ENCODE results near the gene PPM1M.
A peak's percentile ranks its signal among the peaks of the same experiment; 100 is the strongest.
"Not testable (repeated sequence)": the region's sequence is repeated elsewhere in the genome, so short reads cannot be mapped to it uniquely, and the experiment has no call there.

PPM1M gene

DNA sequence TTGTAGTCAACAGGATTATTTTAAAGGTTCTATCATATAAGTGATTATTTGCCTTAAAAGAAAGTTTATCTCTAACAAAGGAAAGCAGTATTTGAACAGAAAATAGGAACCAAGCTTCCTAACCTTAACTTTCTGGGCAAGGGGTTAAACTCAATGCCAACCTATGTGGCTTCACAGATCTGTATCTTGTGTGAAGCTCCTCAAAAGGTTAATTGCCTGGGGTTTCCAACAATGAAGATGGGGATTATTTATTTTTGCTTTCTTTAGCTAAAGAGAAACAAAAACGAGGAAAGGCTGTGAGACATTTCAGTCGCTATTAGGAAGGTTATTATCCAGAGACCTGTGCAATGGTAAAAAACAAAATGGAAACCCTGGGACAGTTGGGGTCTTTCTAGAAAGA lies 34.0 kb downstream of the PPM1M start:
- DNase-seq = no peak

DNA sequence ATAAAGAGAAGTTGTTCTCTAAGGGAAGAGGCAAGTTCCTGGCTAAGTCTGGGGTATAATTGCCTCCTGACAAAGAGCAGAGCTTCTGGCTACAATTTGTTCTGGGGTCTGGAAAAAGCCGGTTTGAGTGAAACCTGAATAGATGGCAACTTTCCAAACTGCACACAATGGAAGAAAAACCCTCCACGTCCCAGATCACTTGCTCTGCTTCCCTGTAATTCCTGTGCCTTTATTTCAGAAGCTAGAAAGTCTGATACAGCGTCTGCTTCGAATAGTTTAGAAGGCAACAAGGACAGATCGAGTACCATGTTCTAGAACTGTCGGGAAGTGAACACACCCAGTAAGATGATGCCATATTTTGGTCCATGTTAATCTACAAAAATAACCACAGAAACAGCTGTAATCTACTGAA lies 34.5 kb downstream of the PPM1M start:
- DNase-seq = no peak

DNA sequence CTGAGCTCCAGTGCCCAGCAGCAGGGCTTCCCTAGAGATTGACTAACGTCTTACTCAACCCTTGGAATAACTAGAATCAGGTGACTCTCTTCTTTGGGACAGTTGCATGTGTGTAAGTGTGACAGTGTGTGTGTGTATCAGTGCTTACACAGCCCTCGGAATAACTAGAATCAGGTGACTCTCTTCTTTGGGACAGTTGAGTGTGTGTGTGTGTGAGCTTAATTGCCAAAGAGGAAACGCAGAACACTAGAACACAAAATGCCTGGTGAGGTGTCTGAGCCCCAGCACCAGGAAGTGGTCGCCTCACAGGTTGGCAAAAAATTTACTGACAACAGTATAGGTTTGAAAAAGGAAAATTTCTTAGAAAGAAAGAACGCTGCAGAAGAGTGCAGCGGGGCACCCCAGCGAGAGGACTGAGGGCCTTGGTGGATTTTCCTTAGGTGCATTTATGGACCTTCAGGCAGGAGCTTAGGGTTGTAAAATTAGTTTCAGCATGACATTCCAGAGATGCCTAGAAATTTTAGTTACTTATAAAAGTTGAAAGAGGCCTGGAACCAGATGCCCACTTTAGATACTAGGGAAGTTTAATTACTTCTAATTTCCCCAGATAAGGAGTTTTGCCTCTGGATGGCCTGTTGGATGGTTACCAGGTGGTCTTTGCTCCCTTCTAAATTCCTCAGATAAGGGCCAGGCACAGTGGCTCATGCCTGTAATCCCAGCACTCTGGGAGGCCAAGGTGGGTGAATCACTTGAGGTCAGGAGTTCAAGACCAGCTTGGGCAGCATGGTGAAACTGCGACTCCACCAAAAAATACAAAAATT lies 36.6 kb downstream of the PPM1M start:
- DNase-seq = no peak

- DNase-seq = no peak
These were observed 37.7 kb downstream of the PPM1M start for GRCh38 chr3:52283306-52283705.

DNA sequence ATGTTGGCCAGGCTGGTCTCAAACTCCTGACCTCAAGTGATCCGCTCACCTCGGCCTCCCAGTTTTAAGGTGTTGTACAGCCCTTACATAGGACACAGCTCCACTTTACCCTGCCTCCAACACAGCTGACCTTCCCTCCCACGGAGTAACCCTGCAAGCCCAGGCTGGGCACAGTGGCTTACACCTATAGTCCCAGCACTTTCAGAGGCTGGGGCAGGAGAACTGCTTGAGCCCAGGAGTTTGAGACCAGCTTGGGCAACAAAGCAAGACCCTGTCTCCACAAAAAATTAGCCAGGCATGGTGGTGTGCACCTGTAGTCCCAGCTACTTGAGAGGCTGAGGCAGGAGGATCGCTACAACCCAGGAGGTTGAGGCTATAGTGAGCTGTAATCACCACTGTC lies 38.5 kb downstream of the PPM1M start:
- DNase-seq = not testable (repeated sequence)

DNA sequence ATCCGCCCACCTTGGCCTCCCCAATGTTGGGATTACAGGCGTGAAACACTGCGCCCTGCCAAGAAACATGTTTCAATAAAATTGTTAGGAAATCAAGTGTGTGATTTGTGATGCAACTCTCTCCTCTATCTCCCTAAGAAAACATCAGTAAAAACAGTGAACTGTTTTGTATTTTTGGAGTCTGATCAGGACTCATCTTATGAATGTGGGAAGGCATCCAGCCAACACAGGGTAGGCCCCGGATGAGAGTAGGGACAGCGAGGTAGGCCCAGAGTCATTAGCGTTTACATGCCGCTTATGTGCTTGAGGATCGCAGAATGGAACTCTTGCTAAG lies 41.2 kb downstream of the PPM1M start:
- no peak for DNase-seq

DNA sequence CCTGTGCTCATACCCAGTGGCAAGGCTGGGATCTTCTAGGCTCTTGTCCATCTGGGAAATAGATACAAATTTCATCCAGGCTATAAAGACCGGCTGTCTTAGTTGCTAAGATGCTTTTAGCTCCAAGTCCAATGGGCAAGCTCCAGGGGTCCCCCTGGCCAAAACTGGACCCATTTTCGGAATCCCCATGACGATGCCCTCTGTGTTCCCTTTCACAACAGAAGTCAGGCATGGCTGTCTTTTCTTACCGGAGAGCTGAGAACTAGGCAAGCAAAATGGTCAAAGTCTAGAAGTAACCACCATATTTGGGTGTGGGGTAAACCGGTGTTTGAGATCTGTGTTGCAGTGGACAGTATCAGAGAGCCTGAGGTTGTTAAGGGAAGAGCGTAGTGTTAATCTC lies 43.1 kb downstream of the PPM1M start:
- DNase-seq = no peak

DNA sequence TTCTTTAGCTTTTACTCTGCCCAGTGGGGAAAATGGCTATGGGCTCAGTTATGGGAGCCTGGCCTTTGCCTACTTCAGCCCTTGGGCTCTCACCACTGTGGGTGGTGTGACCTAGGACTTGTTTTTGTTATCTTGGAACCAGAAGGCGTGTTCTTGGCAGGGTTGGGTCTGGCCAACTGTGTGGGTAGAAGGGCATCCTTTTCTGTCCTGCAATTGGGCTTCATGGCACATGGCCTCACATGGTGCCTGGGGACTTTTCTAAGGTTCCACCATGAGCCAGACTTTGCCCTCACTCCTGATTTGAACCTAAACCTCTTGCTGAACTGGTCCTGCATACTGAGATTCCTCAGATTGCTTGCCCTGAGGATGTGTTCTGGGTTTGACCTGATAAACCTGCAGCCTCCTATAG lies 43.8 kb downstream of the PPM1M start:
- no peak for DNase-seq

DNA sequence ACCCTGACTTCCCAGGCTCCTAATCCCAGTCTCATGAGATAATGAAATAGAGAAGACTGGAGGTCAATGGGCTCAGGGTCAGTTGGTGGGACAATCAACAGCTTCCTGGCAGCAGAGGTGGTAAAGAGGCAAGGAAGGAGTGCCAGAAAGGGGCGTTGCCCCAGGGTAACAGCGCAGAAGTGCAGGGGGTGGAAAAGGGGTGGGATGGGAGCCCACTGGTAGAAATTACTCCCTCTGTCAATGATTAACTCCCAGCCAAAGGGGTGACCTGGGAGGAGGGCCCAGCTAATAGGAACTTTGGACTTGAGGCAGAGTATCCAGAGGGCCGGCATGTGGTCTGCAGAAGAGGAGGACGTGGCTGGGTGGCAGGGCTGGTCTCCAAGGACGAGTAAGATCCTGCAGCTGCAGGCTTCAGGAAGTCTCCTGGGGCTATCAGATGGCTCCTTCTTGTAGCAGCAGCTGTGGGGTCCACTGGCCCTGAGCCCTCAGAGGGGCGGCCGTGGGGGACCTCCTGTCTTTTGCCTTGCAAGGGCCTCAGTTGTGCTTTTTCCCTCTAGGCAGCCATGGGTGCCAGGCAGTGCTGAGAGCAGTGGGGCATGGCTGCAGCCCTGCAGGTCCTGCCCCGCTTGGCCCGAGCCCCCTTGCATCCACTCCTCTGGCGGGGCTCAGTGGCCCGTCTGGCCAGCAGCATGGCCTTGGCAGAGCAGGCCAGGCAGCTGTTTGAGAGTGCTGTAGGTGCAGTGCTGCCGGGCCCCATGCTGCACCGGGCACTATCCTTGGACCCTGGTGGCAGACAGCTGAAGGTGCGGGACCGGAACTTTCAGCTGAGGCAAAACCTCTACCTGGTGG lies 44.4 kb downstream of the PPM1M start:
- DNase-seq = no peak

GRCh38 chr3:52290596-52291507 lies 45.3 kb downstream of the PPM1M start:
- DNase-seq = no peak

GRCh38 chr3:52291508-52292181 lies 46.1 kb downstream of the PPM1M start:
- DNase-seq = peak; percentile 39

DNA sequence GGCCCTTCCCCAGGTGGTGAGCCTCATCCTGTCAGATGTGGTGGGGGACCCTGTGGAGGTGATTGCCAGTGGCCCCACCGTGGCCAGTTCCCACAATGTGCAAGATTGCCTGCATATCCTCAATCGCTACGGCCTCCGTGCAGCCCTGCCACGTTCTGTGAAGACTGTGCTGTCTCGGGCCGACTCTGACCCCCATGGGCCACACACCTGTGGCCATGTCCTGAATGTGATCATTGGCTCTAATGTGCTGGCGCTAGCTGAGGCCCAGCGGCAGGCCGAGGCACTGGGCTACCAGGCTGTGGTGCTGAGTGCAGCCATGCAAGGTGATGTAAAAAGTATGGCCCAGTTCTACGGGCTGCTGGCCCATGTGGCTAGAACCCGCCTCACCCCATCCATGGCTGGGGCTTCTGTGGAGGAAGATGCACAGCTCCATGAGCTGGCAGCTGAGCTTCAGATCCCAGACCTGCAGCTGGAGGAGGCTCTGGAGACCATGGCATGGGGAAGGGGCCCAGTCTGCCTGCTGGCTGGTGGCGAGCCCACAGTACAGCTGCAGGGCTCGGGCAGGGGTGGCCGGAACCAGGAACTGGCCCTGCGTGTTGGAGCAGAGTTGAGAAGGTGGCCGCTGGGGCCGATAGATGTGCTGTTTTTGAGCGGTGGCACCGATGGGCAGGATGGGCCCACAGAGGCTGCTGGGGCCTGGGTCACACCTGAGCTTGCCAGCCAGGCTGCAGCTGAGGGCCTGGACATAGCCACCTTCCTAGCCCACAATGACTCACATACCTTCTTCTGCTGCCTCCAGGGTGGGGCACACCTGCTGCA lies 46.9 kb downstream of the PPM1M start:
- no peak for DNase-seq

DNA sequence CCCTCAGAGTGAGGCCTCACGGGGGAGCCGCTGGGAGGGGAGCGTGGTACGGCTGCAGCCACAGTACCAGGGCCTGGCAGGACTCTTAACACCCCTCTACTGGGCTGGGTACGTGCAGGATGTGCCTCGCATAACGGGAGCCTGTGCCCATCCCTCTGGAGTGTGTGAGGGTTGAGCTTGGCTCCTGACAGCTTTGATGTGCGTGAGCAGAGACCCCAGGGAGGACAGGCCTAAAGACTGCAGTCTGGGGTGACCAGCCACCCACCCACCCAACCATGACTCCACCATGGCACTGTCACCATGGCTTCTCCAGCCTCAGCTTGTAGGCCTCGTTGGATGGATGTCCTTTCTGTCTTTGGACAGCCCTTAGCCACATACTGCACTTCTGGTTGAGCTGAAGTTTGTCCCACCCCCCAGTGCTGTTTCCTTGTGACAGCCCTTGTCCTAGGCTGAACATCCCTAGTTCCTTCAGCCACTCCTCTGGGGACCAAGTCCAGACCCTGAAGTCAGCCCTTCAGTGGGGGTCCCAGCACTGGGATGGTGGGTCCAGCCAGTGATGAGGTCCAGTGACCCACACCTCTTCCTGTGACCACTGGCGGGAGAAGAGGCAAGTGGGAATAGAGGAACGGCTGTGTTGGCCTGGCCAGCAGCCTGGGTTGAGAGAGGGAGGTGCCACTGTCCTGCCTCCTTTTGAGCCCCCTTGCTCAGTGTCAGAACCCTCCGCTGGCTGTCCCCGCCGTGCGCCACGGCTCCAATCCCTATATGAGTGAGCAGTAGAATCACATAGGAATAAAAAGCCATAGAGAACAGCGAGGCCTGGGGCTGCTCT lies 48.1 kb downstream of the PPM1M start:
- DNase-seq = no peak

GRCh38 chr3:52294320-52295150 lies 49.0 kb downstream of the PPM1M start:
- DNase-seq = no peak

DNA sequence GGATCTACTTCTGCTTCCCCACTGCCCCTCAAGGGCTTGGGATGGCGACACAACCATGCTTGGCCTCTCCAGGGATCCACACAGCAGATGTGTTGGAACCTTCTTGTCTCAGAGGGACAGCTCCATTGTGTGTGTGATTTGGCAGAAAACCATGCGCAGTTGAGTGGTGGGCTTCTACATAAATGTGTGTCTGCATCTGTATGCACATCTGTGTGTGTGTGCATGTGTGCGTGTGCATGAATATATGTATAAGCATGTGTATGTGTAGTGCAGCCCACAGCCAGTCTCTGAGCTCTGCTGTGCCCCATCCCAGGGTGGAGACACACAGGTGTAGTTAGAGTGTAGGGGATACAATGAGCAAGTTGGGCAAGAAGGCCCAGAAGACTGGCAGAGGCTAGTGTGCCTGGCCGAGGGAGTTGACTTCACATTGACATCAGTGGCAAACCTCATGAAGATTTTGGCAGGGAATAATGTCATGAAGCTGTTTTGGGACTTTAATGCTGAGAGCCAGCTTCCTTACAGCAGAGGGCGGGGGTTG lies 50.2 kb downstream of the PPM1M start:
- no peak for DNase-seq

GRCh38 chr3:52297242-52298148 lies 51.9 kb downstream of the PPM1M start:
- DNase-seq = no peak

DNA sequence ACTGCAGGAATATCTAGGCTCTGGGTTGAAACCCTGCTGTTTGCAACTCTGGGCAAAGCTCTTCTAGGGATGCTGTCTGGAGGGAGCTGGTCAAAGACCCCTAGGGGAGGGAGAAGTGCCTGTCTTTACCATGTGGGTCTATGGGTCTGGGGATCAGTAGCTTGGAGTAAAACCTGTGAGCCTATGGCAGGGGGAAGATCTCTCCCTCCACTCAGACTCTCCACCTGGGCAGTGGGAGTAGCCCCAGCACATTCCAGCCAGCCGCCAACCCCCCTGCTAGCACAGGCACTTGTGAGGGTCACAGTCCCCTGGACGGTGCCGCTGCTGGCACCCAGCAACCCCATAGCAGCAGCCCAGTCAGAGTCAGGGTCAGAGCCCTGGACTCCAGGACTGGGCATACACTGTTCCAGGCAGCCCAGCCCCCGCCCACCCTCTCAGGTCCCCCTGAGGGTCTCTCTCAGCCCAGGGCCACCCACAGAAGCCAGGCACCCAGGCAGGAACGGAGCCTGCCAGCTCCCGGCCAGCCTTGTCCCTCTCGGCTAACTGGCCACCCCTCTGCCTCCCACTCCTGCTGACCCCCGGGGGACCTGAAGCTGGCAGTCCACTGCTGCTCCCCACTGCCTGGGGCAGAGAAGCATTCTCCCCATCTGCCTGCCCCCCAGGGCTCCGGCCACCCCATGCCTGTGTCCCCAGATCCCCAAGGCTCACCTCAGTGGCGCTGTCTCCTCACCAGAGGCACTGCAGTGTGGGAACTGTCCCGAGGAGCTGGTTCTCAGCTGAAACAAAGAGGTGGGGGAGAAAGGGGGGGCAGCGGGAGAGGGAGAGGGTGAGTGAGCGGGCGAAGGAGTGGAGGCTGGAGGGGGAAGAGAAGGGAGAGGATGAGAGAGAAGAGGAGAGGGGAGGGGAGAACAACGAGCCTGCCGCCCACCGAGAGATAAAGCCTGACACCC lies 52.9 kb downstream of the PPM1M start:
- DNase-seq = no peak
